AG04450 (cell line): ENCODE measurements around the gene ARFGEF3. TPM values are rescaled to one million over a fixed set of nuclear protein-coding genes. Genes with fewer than 3 reads are reported as not detected.

Source experiments
- CTCF ChIA-PET: fragments of 300-600, 350-600 bp; formaldehyde crosslinking; extraction: SDS; loops from one replicate; lab custom pipeline; 2022; ENCODE audit warnings: antibody characterized with exemption, inconsistent platforms; lab: Charles Lee
- POLR2A ChIA-PET: fragments of 350-600 bp; formaldehyde crosslinking; extraction: SDS; loops from one replicate; lab custom pipeline; 2021; ENCODE audit warnings: antibody characterized with exemption, inconsistent platforms; lab: Yijun Ruan, JAX
- DNase-seq: peaks from one replicate; pipeline ENCODE4 v3.0.0-alpha.2; 2011; ENCODE audit warnings: low read depth, low spot score
- H3K27ac ChIP-seq: one replicate; pipeline ENCODE4 v1.5.1; 2012; ENCODE audit warnings: low read depth, low read length, control low read depth
- H3K27me3 ChIP-seq: one replicate; pipeline ENCODE4 v1.6.0; 2012; ENCODE audit warnings: low read length; ENCODE audit not compliant: control insufficient read depth, insufficient read depth
- H3K4me3 ChIP-seq: 2 replicates; pipeline ENCODE4 v1.5.1; 2011; ENCODE audit warnings: mild to moderate bottlenecking, low read depth, low read length, control low read depth
- H3K9me3 ChIP-seq: 2 replicates; pipeline ENCODE4 v1.5.1; 2012; ENCODE audit warnings: low read length; ENCODE audit not compliant: control insufficient read depth, insufficient read depth
- polyA plus RNA-seq: library from polyadenylated mRNA; depleted of rRNA; stranded (reverse); fragments of >200 nt; gene quantifications from 2 replicates; pipeline ENCODE4 v1.2.3, GENCODE V29; 2011
- TF ChIP-seq, protein P1 (sequence below): IDR thresholded peaks from 2 replicates; pipeline ENCODE4 v1.5.1; 2011; ENCODE audit warnings: low read depth, low read length, control low read depth, inconsistent platforms

ARFGEF3 gene
- polyA plus RNA-seq, 1 experiment, result 0.02 TPM

DNA sequence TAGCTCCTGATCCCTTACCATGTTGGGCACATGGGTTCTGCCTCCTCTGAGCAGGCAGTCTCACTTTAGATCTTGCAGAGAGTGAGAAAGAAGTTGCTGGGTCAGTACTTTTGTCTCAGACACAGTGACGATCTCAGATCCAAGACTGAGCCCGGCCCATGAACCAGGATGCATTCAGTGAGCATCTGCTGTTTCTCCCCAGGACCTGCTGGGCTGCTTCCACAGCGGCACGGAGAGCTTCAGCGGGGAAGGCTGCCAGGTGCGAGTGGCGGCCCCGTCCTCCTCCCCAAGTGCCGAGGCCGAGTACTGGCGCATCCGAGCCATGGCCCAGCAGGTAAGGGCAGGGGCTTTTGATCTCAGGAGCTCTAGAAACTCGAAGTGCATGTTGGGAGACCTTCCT is 162.1 kb downstream of the ARFGEF3 start:
- CTCF ChIA-PET, result no interaction called here
- DNase-seq, result no peak

GRCh38 chr6:138328210-138328609 is 166.5 kb downstream of the ARFGEF3 start:
- Histone ChIP-seq H3K4me3 (no peak overlapping the region), H3K9me3 (no peaks in the 10 kb centered on the region), H3K27ac (no peak overlapping the region), H3K27me3 (peaks cover 4% of the 10 kb centered on the region)
- TF ChIP-seq, protein P1, sequence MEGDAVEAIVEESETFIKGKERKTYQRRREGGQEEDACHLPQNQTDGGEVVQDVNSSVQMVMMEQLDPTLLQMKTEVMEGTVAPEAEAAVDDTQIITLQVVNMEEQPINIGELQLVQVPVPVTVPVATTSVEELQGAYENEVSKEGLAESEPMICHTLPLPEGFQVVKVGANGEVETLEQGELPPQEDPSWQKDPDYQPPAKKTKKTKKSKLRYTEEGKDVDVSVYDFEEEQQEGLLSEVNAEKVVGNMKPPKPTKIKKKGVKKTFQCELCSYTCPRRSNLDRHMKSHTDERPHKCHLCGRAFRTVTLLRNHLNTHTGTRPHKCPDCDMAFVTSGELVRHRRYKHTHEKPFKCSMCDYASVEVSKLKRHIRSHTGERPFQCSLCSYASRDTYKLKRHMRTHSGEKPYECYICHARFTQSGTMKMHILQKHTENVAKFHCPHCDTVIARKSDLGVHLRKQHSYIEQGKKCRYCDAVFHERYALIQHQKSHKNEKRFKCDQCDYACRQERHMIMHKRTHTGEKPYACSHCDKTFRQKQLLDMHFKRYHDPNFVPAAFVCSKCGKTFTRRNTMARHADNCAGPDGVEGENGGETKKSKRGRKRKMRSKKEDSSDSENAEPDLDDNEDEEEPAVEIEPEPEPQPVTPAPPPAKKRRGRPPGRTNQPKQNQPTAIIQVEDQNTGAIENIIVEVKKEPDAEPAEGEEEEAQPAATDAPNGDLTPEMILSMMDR, result no peak
- DNase-seq, result no peak
- ChIA-PET POLR2A (no interaction called here), CTCF (no interaction called here)

More for the DNA sequence above, 162.1 kb downstream of the ARFGEF3 start:
- H3K9me3 ChIP-seq, result no peaks in the 10 kb centered on the region
- no peak overlapping the region for H3K27ac ChIP-seq
- TF ChIP-seq, protein P1, result no peak
- POLR2A ChIA-PET, result no interaction called here
- H3K27me3 ChIP-seq, result no peaks in the 10 kb centered on the region
- no peak overlapping the region for H3K4me3 ChIP-seq

DNA sequence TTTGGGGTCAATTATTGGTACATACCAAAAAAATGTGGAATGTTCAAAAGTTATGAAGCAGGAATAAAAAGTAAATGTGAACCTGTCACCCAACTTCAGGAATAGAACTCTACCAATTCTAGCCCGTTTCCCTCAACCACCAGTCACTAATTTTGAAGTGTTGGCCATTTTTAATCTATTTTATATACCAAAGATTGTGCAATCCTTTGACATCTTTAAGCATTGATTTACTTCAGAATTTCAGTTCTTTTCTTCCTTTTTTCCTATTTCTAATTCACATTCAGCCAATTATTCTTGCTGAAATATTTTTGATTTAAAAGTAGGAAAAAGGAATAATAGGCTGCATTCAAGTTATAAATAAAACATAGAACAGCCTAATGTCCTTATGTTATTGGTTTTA is 169.0 kb downstream of the ARFGEF3 start:
- Histone ChIP-seq H3K4me3 (no peak overlapping the region), H3K27ac (no peak overlapping the region), H3K27me3 (peaks cover 4% of the 10 kb centered on the region), H3K9me3 (no peaks in the 10 kb centered on the region)
- TF ChIP-seq, protein P1, result no peak
- no peak for DNase-seq
- ChIA-PET CTCF (no interaction called here), POLR2A (no interaction called here)

GRCh38 chr6:138331444-138331843 is 169.7 kb downstream of the ARFGEF3 start:
- no peak for DNase-seq
- Histone ChIP-seq H3K4me3 (no peak overlapping the region), H3K9me3 (no peaks in the 10 kb centered on the region; the same call in 1 of the 2 replicates), H3K27me3 (peaks cover 4% of the 10 kb centered on the region), H3K27ac (no peak overlapping the region)
- ChIA-PET CTCF (no interaction called here), POLR2A (no interaction called here)
- TF ChIP-seq, protein P1, result no peak

GRCh38 chr6:138331984-138332383 is 170.2 kb downstream of the ARFGEF3 start:
- H3K4me3 ChIP-seq, result no peak overlapping the region
- no peaks in the 10 kb centered on the region; the same call in 1 of the 2 replicates for H3K9me3 ChIP-seq
- ChIA-PET CTCF (no interaction called here), POLR2A (no interaction called here)
- no peak for DNase-seq
- no peak overlapping the region for H3K27ac ChIP-seq
- TF ChIP-seq, protein P1, result no peak
- peaks cover 4% of the 10 kb centered on the region for H3K27me3 ChIP-seq
